Loucy (cell line): ENCODE measurements around the gene RXRA.
A peak's percentile ranks its signal among the peaks of the same experiment; 100 is the strongest.

Experiments
- H2AFZ ChIP-seq: fragments of 200-600 bp; sonication (generic); 2 replicates; pipeline ENCODE4 v1.6.0; 2016; ENCODE audit warnings: antibody characterized with exemption, mild to moderate bottlenecking, low read length, moderate library complexity
- H3F3A ChIP-seq: fragments of 200-600 bp; 2 replicates; pipeline ENCODE4 v1.6.0; 2016; ENCODE audit warnings: antibody characterized with exemption, low read depth, mild to moderate bottlenecking
- H3K27me3 ChIP-seq: fragments of 200-600 bp; sonication (generic); 2 replicates; pipeline ENCODE4 v1.6.1; 2014; ENCODE audit warnings: low read length, mild to moderate bottlenecking; ENCODE audit not compliant: insufficient read depth, poor library complexity, severe bottlenecking
- H3K36me3 ChIP-seq: fragments of 200-600 bp; sonication (generic); 2 replicates; pipeline ENCODE4 v1.6.1; 2016; ENCODE audit warnings: low read length; ENCODE audit not compliant: insufficient read depth
- H3K4me1 ChIP-seq: fragments of 200-600 bp; sonication (generic); 2 replicates; pipeline ENCODE4 v1.5.1; 2014; ENCODE audit warnings: low read length, mild to moderate bottlenecking; ENCODE audit not compliant: insufficient read depth, poor library complexity, severe bottlenecking
- H3K4me2 ChIP-seq: fragments of 200-600 bp; sonication (generic); 2 replicates; pipeline ENCODE4 v1.6.0; 2014; ENCODE audit warnings: antibody characterized with exemption, low read length, low read depth, mild to moderate bottlenecking; ENCODE audit not compliant: poor library complexity, severe bottlenecking
- H3K4me3 ChIP-seq: fragments of 200-600 bp; sonication (generic); 2 replicates; pipeline ENCODE4 v1.5.1; 2014; ENCODE audit warnings: low read length, mild to moderate bottlenecking, mixed read lengths; ENCODE audit not compliant: poor library complexity, severe bottlenecking
- H3K79me2 ChIP-seq: fragments of 200-600 bp; sonication (generic); 2 replicates; pipeline ENCODE4 v1.6.1; 2014; ENCODE audit warnings: low read length; ENCODE audit not compliant: insufficient read depth
- H3K9ac ChIP-seq: fragments of 200-600 bp; sonication (generic); 2 replicates; pipeline ENCODE4 v1.6.0; 2014; ENCODE audit warnings: mild to moderate bottlenecking, low read depth, low read length, moderate library complexity; ENCODE audit not compliant: poor library complexity, severe bottlenecking
- H3K9me2 ChIP-seq: fragments of 200-600 bp; sonication (generic); replicated peaks from 2 replicates; pipeline ENCODE4 v1.6.1; 2016; ENCODE audit warnings: low read depth, low read length, mixed read lengths
- H3K9me3 ChIP-seq: fragments of 200-600 bp; sonication (generic); 2 replicates; pipeline ENCODE4 v1.6.1; 2014; ENCODE audit warnings: mild to moderate bottlenecking, antibody characterized with exemption, low read length, low read depth; ENCODE audit not compliant: insufficient read depth
- H4K20me1 ChIP-seq: fragments of 200-600 bp; sonication (generic); 2 replicates; pipeline ENCODE4 v1.6.0; 2014; ENCODE audit warnings: antibody characterized with exemption, low read length, mild to moderate bottlenecking; ENCODE audit not compliant: insufficient read depth, poor library complexity, severe bottlenecking
- EZH2phosphoT487 ChIP-seq: fragments of 200-600 bp; IDR thresholded peaks from 2 replicates; pipeline ENCODE4 v1.6.1; 2018; ENCODE audit warnings: antibody characterized with exemption, mild to moderate bottlenecking, moderate library complexity, borderline replicate concordance
- TF ChIP-seq, protein P1 (sequence below): fragments of 200-600 bp; sonication (generic); conservative IDR thresholded peaks from 2 replicates; pipeline ENCODE4 v1.5.1; 2014; ENCODE audit warnings: mild to moderate bottlenecking, antibody characterized with exemption, low read length

Gene RXRA

DNA sequence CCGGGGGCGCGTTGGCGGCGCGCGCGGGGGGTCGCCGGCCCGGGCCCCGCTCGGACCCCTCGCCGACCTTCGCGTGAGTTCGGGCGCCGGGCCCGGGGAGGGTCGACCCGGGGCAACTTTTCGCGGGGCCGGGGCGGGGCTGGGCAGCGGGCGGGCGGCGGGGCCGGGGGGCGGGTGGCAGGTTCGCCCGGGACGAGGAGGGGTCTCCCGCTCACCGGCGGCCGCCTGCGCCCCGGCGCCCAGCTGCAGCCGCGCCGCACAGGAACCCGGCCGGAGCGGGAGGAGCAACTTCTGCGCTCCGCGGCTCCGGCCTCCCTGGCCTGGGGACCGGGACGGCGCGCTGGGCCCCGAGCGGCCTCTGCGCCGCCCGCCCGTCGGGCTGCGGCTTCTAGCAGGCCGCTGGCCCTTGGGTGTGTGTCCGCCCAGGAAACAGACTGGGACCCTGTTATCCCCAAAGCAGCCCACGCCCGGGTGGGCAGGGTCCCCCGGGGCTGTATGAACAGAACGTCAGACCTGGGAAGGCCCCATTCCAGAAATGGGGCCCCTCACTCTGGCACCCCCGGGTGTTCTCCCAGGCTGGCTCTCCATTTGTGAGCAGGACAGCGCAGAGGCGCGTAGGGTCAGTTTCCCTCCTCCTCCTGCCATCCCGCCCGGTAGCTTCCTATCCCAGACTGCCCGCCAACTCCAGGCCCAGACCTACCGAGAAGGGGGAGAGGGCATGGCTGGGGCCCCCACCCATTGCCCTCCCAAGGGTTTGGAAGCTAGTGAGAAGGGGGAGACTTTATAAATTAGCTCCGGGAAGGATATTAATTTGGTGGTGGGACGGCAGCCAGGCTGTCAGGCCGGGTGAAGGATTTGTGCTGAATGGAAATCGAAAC, 708 bp downstream of the RXRA start:
- H2AFZ ChIP-seq, result no peak overlapping the region
- H4K20me1 ChIP-seq, result peaks cover 24% of the 10 kb centered on the region
- no peaks in the 10 kb centered on the region for H3K36me3 ChIP-seq
- H3K9ac ChIP-seq, result peak overlapping the region; percentile 83
- no peaks in the 10 kb centered on the region for H3K27me3 ChIP-seq
- no peaks in the 10 kb centered on the region for H3K9me2 ChIP-seq
- H3K79me2 ChIP-seq, result peaks cover 51% of the 10 kb centered on the region
- no peaks in the 10 kb centered on the region for H3K9me3 ChIP-seq
- peak overlapping the region; percentile 94 for H3K4me3 ChIP-seq
- H3F3A ChIP-seq, result peaks cover 4% of the 10 kb centered on the region; the same call in 1 of the 2 replicates
- H3K4me1 ChIP-seq, result peaks cover 48% of the 10 kb centered on the region
- peak overlapping the region; percentile 99 for H3K4me2 ChIP-seq
- TF ChIP-seq, protein P1, sequence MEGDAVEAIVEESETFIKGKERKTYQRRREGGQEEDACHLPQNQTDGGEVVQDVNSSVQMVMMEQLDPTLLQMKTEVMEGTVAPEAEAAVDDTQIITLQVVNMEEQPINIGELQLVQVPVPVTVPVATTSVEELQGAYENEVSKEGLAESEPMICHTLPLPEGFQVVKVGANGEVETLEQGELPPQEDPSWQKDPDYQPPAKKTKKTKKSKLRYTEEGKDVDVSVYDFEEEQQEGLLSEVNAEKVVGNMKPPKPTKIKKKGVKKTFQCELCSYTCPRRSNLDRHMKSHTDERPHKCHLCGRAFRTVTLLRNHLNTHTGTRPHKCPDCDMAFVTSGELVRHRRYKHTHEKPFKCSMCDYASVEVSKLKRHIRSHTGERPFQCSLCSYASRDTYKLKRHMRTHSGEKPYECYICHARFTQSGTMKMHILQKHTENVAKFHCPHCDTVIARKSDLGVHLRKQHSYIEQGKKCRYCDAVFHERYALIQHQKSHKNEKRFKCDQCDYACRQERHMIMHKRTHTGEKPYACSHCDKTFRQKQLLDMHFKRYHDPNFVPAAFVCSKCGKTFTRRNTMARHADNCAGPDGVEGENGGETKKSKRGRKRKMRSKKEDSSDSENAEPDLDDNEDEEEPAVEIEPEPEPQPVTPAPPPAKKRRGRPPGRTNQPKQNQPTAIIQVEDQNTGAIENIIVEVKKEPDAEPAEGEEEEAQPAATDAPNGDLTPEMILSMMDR, result no peak
- no peak for TF ChIP-seq EZH2phosphoT487

GRCh38 chr9:134327671-134328231, 1.5 kb downstream of the RXRA start:
- Histone ChIP-seq H3F3A (peaks cover 4% of the 10 kb centered on the region; the same call in 1 of the 2 replicates), H3K9me2 (no peaks in the 10 kb centered on the region), H3K36me3 (no peaks in the 10 kb centered on the region), H3K27me3 (no peaks in the 10 kb centered on the region), H3K4me1 (peaks cover 48% of the 10 kb centered on the region), H3K4me2 (peak overlapping the region; percentile 99), H2AFZ (no peak overlapping the region), H3K9ac (peak overlapping the region; percentile 83), H3K4me3 (peak overlapping the region; percentile 94), H3K9me3 (no peaks in the 10 kb centered on the region), H3K79me2 (peaks cover 59% of the 10 kb centered on the region), H4K20me1 (peaks cover 24% of the 10 kb centered on the region)
- no peak for TF ChIP-seq EZH2phosphoT487
- TF ChIP-seq, protein P1, result no peak

- Histone ChIP-seq H3K9ac (peak overlapping the region; percentile 83), H4K20me1 (peaks cover 24% of the 10 kb centered on the region), H3K27me3 (no peaks in the 10 kb centered on the region), H3K36me3 (no peaks in the 10 kb centered on the region), H3K9me3 (no peaks in the 10 kb centered on the region), H3K4me1 (peaks cover 48% of the 10 kb centered on the region), H2AFZ (no peak overlapping the region), H3K79me2 (peaks cover 65% of the 10 kb centered on the region), H3F3A (peaks cover 3% of the 10 kb centered on the region; the same call in 1 of the 2 replicates), H3K9me2 (no peaks in the 10 kb centered on the region), H3K4me3 (peak overlapping the region; percentile 94), H3K4me2 (peak overlapping the region; percentile 99)
- TF ChIP-seq EZH2phosphoT487, result no peak
- TF ChIP-seq, protein P1, result no peak
Observed at GRCh38 chr9:134328341-134328840, 2.1 kb downstream of the RXRA start.
